Measurements from ENCODE around the gene CABLES2.

- TF ChIP-seq ISL1 (CRISPR knock-in tag; IDR thresholded peaks at IDR 0.05) (no peak), ZFP30 (CRISPR knock-in tag; IDR thresholded peaks at IDR 0.05) (no peak), ESRRG (CRISPR knock-in tag; IDR thresholded peaks at IDR 0.05) (no peak)
Observed at GRCh38 chr20:62350098-62350628, 56.9 kb downstream of the CABLES2 start.

All from SK-N-SH treated with all-trans-retinoic acid at 6 μM for 48 hours (cell line).